ENCODE results near the gene PDE7B. TPM values are rescaled to one million over a fixed set of nuclear protein-coding genes. Genes with fewer than 3 reads are reported as not detected.

PDE7B gene
- polyA plus RNA-seq, 1 donor = 1.3 TPM

- Histone ChIP-seq H3K27ac (ENCODE audit: low read length) (no peak overlapping the region), H3K4me1 (ENCODE audit: control insufficient read depth, insufficient read depth, low read length) (no peaks in the 10 kb centered on the region), H3K4me3 (ENCODE audit: low read length) (no peak overlapping the region), H3K27me3 (ENCODE audit: control insufficient read depth, insufficient read depth, low read length) (no peaks in the 10 kb centered on the region), H3K9me3 (ENCODE audit: control insufficient read depth, low read depth, low read length) (no peaks in the 10 kb centered on the region), H3K36me3 (ENCODE audit: control insufficient read depth, insufficient read depth, low read length) (no peaks in the 10 kb centered on the region)
- DNase-seq = no peak
- 90% methylated on average over 4 of the region's 6 CpGs for WGBS (ENCODE audit: insufficient coverage, low lambda C conversion rate)
These were observed 15.8 kb downstream of the PDE7B start for GRCh38 chr6:135867332-135867731.

GRCh38 chr6:135869857-135870256 lies 18.4 kb downstream of the PDE7B start:
- H3K27me3 ChIP-seq (ENCODE audit: control insufficient read depth, insufficient read depth, low read length) = no peaks in the 10 kb centered on the region
- 100% methylated on average over 2 of the region's 4 CpGs for WGBS (ENCODE audit: insufficient coverage, low lambda C conversion rate)
- no peak for DNase-seq
- no peaks in the 10 kb centered on the region for H3K9me3 ChIP-seq (ENCODE audit: control insufficient read depth, low read depth, low read length)
- H3K4me1 ChIP-seq (ENCODE audit: control insufficient read depth, insufficient read depth, low read length) = no peaks in the 10 kb centered on the region
- no peak overlapping the region for H3K27ac ChIP-seq (ENCODE audit: low read length)
- no peaks in the 10 kb centered on the region for H3K36me3 ChIP-seq (ENCODE audit: control insufficient read depth, insufficient read depth, low read length)
- no peak overlapping the region for H3K4me3 ChIP-seq (ENCODE audit: low read length)

- H3K27ac ChIP-seq (ENCODE audit: low read length) = no peak overlapping the region
- no CpG with 5 or more reads among the region's 2 CpGs for WGBS (ENCODE audit: insufficient coverage, low lambda C conversion rate)
These were observed 19.2 kb downstream of the PDE7B start for GRCh38 chr6:135870722-135871121.

GRCh38 chr6:135871296-135871695 lies 19.8 kb downstream of the PDE7B start:
- Histone ChIP-seq H3K4me1 (ENCODE audit: control insufficient read depth, insufficient read depth, low read length) (no peaks in the 10 kb centered on the region), H3K27me3 (ENCODE audit: control insufficient read depth, insufficient read depth, low read length) (no peaks in the 10 kb centered on the region), H3K9me3 (ENCODE audit: control insufficient read depth, low read depth, low read length) (no peaks in the 10 kb centered on the region), H3K36me3 (ENCODE audit: control insufficient read depth, insufficient read depth, low read length) (no peaks in the 10 kb centered on the region), H3K27ac (ENCODE audit: low read length) (no peak overlapping the region), H3K4me3 (ENCODE audit: low read length) (no peak overlapping the region)
- DNase-seq = no peak
- no CpG with 5 or more reads among the region's 1 CpG for WGBS (ENCODE audit: insufficient coverage, low lambda C conversion rate)

More at GRCh38 chr6:135870722-135871121, 19.2 kb downstream of the PDE7B start:
- Histone ChIP-seq H3K27me3 (ENCODE audit: control insufficient read depth, insufficient read depth, low read length) (no peaks in the 10 kb centered on the region), H3K4me3 (ENCODE audit: low read length) (no peak overlapping the region), H3K9me3 (ENCODE audit: control insufficient read depth, low read depth, low read length) (no peaks in the 10 kb centered on the region), H3K36me3 (ENCODE audit: control insufficient read depth, insufficient read depth, low read length) (no peaks in the 10 kb centered on the region), H3K4me1 (ENCODE audit: control insufficient read depth, insufficient read depth, low read length) (no peaks in the 10 kb centered on the region)
- DNase-seq = no peak

DNA sequence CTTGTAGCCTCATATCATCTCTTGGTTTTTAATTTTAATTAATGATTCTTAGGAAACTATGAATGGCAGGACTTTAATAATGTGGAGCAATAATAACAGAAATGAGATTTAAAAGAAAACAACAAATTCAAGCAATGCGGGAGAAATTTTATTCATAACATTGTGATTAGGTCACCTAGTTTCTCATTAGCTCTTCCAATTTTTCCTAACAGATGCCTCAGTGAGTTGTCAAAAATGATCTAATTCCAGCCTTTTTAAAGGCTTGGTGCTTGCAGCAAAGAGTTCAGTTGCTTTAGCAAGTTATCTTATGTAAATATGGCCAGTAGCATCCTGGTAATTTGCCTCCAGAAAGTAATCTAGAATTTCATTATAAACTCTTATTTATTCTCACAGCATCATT lies 20.4 kb downstream of the PDE7B start:
- Histone ChIP-seq H3K4me3 (ENCODE audit: low read length) (no peak overlapping the region), H3K27ac (ENCODE audit: low read length) (no peak overlapping the region), H3K36me3 (ENCODE audit: control insufficient read depth, insufficient read depth, low read length) (no peaks in the 10 kb centered on the region), H3K27me3 (ENCODE audit: control insufficient read depth, insufficient read depth, low read length) (no peaks in the 10 kb centered on the region), H3K9me3 (ENCODE audit: control insufficient read depth, low read depth, low read length) (no peaks in the 10 kb centered on the region), H3K4me1 (ENCODE audit: control insufficient read depth, insufficient read depth, low read length) (no peaks in the 10 kb centered on the region)
- DNase-seq = no peak
- WGBS (ENCODE audit: insufficient coverage, low lambda C conversion rate) = 100% methylated on average over 1 of the region's 1 CpG

DNA sequence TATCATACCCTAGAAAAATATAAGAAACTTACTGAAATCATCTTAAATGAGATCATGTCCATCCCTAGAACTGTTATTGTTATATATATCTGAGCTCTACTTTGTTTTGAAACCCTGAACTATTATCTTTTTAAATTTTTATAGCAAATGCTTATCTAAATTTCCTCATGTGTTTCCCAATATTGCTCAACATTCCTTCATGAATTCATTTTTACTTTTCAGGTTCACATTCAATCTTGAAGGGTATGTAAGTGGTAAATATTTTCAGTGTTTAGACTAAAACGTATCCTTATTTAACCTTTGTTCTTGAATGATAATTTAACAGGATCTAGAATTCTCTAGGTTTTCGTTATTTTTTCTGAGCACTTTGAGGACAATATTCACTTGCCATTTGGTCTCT lies 23.9 kb downstream of the PDE7B start:
- 92% methylated on average over 2 of the region's 2 CpGs for WGBS (ENCODE audit: insufficient coverage, low lambda C conversion rate)
- H3K4me3 ChIP-seq (ENCODE audit: low read length) = no peak overlapping the region
- H3K27me3 ChIP-seq (ENCODE audit: control insufficient read depth, insufficient read depth, low read length) = no peaks in the 10 kb centered on the region
- DNase-seq = no peak
- H3K9me3 ChIP-seq (ENCODE audit: control insufficient read depth, low read depth, low read length) = no peaks in the 10 kb centered on the region
- no peaks in the 10 kb centered on the region for H3K36me3 ChIP-seq (ENCODE audit: control insufficient read depth, insufficient read depth, low read length)
- no peaks in the 10 kb centered on the region for H3K4me1 ChIP-seq (ENCODE audit: control insufficient read depth, insufficient read depth, low read length)
- no peak overlapping the region for H3K27ac ChIP-seq (ENCODE audit: low read length)

- Histone ChIP-seq H3K9me3 (ENCODE audit: control insufficient read depth, low read depth, low read length) (no peaks in the 10 kb centered on the region), H3K27ac (ENCODE audit: low read length) (no peak overlapping the region)
- WGBS (ENCODE audit: insufficient coverage, low lambda C conversion rate) = 83% methylated on average over 1 of the region's 4 CpGs
These were observed 24.6 kb downstream of the PDE7B start for GRCh38 chr6:135876058-135876457.

DNA sequence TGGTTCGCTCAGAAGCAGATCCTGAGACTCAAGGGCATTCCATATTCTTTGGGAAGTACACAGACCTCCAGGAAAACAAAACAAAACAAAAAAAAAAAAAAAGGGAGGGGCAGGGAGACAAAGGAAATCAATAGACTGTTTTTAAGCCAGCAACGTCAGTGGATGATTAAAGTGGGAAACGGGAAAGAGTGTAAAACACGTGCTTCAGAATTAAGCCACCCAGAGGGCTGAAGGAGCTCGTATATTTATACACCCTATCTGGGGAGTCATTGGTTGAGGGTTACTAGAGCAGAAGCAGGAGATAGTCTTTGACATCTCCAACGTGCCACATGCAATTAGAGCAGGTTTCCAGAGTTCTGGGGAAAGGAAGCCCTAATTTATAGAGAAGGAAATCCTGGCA lies 26.2 kb downstream of the PDE7B start:
- WGBS (ENCODE audit: insufficient coverage, low lambda C conversion rate) = 90% methylated on average over 2 of the region's 6 CpGs
- no peak for DNase-seq

More at GRCh38 chr6:135876058-135876457, 24.6 kb downstream of the PDE7B start:
- Histone ChIP-seq H3K4me3 (ENCODE audit: low read length) (no peak overlapping the region), H3K4me1 (ENCODE audit: control insufficient read depth, insufficient read depth, low read length) (no peaks in the 10 kb centered on the region), H3K36me3 (ENCODE audit: control insufficient read depth, insufficient read depth, low read length) (no peaks in the 10 kb centered on the region), H3K27me3 (ENCODE audit: control insufficient read depth, insufficient read depth, low read length) (no peaks in the 10 kb centered on the region)
- no peak for DNase-seq

GRCh38 chr6:135880066-135880972 lies 28.8 kb downstream of the PDE7B start:
- no peak overlapping the region for H3K27ac ChIP-seq (ENCODE audit: low read length)

More for the DNA sequence above, 26.2 kb downstream of the PDE7B start:
- no peak overlapping the region for H3K27ac ChIP-seq (ENCODE audit: low read length)
- no peaks in the 10 kb centered on the region for H3K36me3 ChIP-seq (ENCODE audit: control insufficient read depth, insufficient read depth, low read length)
- H3K4me3 ChIP-seq (ENCODE audit: low read length) = no peak overlapping the region
- no peaks in the 10 kb centered on the region for H3K9me3 ChIP-seq (ENCODE audit: control insufficient read depth, low read depth, low read length)
- H3K4me1 ChIP-seq (ENCODE audit: control insufficient read depth, insufficient read depth, low read length) = no peaks in the 10 kb centered on the region
- H3K27me3 ChIP-seq (ENCODE audit: control insufficient read depth, insufficient read depth, low read length) = no peaks in the 10 kb centered on the region

DNA sequence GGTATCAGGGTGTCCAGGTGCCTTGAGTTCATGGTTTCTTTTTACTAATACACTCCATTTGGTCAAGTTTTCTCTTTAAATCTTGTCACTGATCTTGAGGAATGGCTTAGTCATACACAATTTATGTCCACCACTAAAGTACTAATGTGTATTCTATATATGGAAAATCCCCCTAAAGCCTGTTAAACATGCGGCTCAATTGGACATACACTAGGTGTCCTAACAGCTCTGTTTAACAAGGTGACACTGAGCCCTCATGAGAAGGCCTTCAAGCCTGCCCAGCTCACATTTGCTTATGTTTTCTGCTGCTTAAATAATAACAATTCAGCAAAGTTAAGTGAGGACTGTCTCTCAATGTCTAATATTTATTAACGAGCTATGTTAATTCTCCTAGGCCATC lies 31.5 kb downstream of the PDE7B start:
- H3K4me3 ChIP-seq (ENCODE audit: low read length) = no peak overlapping the region
- WGBS (ENCODE audit: insufficient coverage, low lambda C conversion rate) = 100% methylated on average over 1 of the region's 2 CpGs
- no peaks in the 10 kb centered on the region for H3K4me1 ChIP-seq (ENCODE audit: control insufficient read depth, insufficient read depth, low read length)

More at GRCh38 chr6:135880066-135880972, 28.8 kb downstream of the PDE7B start:
- Histone ChIP-seq H3K27me3 (ENCODE audit: control insufficient read depth, insufficient read depth, low read length) (no peaks in the 10 kb centered on the region), H3K4me3 (ENCODE audit: low read length) (no peak overlapping the region), H3K36me3 (ENCODE audit: control insufficient read depth, insufficient read depth, low read length) (no peaks in the 10 kb centered on the region), H3K4me1 (ENCODE audit: control insufficient read depth, insufficient read depth, low read length) (no peaks in the 10 kb centered on the region), H3K9me3 (ENCODE audit: control insufficient read depth, low read depth, low read length) (no peaks in the 10 kb centered on the region)
- peak in 1 of 2 donors; percentile 20 for DNase-seq
- 80% methylated on average over 4 of the region's 7 CpGs for WGBS (ENCODE audit: insufficient coverage, low lambda C conversion rate)

DNA sequence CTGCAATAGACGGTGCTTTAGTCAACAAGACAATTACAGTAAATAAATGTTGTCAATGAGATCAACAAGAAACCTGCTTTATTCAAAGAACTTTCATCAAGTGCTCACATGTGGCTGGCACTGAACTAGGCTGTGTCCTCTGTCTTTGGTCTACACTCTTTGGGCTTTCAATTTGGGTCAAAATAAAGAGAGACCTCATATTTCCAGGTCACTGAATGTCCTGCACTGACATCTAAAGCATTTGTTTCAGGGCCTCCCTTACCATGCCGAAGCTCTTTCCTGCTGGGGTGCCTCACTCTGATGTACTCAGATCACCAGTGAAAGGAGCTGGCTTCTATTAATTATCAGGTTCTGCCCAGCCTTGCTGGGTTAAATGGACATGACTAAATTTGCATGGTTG lies 32.0 kb downstream of the PDE7B start:
- Histone ChIP-seq H3K4me3 (ENCODE audit: low read length) (no peak overlapping the region), H3K27ac (ENCODE audit: low read length) (no peak overlapping the region), H3K9me3 (ENCODE audit: control insufficient read depth, low read depth, low read length) (no peaks in the 10 kb centered on the region), H3K27me3 (ENCODE audit: control insufficient read depth, insufficient read depth, low read length) (no peaks in the 10 kb centered on the region), H3K36me3 (ENCODE audit: control insufficient read depth, insufficient read depth, low read length) (no peaks in the 10 kb centered on the region), H3K4me1 (ENCODE audit: control insufficient read depth, insufficient read depth, low read length) (no peaks in the 10 kb centered on the region)
- 80% methylated on average over 1 of the region's 2 CpGs for WGBS (ENCODE audit: insufficient coverage, low lambda C conversion rate)
- DNase-seq = no peak

More for the DNA sequence above, 31.5 kb downstream of the PDE7B start:
- H3K36me3 ChIP-seq (ENCODE audit: control insufficient read depth, insufficient read depth, low read length) = no peaks in the 10 kb centered on the region
- H3K9me3 ChIP-seq (ENCODE audit: control insufficient read depth, low read depth, low read length) = no peaks in the 10 kb centered on the region
- DNase-seq = no peak
- H3K27ac ChIP-seq (ENCODE audit: low read length) = no peak overlapping the region
- H3K27me3 ChIP-seq (ENCODE audit: control insufficient read depth, insufficient read depth, low read length) = no peaks in the 10 kb centered on the region
